Measurements from ENCODE around the gene FOXP1.
A peak's percentile ranks its signal among the peaks of the same experiment; 100 is the strongest.

Gene FOXP1

DNA sequence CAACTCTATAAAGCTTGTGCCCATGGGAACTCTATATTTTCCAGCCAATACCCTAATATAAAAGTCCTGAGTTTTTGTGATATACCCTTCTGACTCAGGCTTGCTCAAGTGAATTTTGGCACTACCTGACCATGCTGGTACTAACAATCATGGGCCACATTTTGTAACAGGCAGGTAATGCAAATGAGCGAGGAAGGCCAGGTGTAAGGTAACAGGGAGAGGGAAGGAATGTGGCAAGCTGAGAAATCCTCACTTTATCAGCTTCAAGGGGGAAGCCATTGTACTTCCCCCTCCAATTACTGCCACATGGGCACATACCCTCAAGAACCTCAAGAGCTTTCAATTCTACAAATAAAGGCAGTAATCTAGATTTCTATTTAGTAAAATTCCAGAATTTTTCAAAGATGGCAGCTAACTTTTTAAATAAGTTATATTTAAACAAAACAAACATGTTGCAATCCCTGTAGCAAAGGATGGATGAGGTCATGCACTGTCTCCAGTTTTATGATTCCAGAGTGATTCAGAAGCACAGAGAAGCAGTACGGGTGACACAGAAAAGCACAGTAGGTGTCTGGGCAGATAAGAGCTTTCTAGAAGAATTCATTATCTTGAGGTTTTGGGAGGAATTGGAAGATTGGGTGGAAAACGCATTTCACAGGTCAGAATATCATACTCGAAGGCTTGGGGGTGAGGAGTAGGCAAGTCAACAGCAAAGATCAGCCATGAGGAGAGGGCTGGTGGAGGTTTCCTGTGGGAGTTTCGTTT is 87.6 kb downstream of the FOXP1 start:
- Histone ChIP-seq H3K4me3 (ENCODE audit: low read depth, low read length) (peak overlapping the region; percentile 71), H3K27ac (ENCODE audit: low read depth, low read length) (peak overlapping the region; percentile 88), H3K36me3 (ENCODE audit: insufficient read depth, low read length) (peaks cover 9% of the 10 kb centered on the region; the same call in 1 of the 2 replicates), H3K4me1 (ENCODE audit: control insufficient read depth, insufficient read depth, low read length, unreplicated experiment) (peaks cover 33% of the 10 kb centered on the region), H2AFZ (ENCODE audit: low read length, unreplicated experiment) (peak overlapping the region; percentile 34), H3K27me3 (ENCODE audit: insufficient read depth, low read length) (no peaks in the 10 kb centered on the region), H3K79me2 (ENCODE audit: control insufficient read depth, insufficient read depth, low read length, unreplicated experiment) (no peaks in the 10 kb centered on the region)

DNA sequence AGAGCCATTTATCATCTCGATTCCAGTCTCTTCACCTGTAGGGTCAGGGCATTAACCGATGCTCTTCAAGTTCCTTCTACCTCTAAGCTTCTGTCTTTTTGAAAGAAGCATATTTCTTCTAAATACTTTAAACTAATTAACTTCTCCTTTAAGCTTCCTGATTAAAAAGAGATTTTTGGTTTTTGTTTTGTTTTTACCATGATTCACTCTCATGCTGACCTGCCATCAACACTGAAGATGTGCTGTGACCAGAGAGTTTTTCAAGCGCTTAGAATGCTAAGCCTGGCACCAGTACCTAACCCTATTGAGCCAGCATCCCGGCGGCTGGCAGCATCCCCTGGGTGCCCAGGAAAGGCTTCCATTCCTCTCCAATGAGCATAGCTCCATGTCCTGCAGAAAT is 89.3 kb downstream of the FOXP1 start:
- Histone ChIP-seq H3K4me3 (ENCODE audit: low read depth, low read length) (no peak overlapping the region), H3K36me3 (ENCODE audit: insufficient read depth, low read length) (peaks cover 9% of the 10 kb centered on the region; the same call in 1 of the 2 replicates), H3K27ac (ENCODE audit: low read depth, low read length) (no peak overlapping the region), H3K79me2 (ENCODE audit: control insufficient read depth, insufficient read depth, low read length, unreplicated experiment) (no peaks in the 10 kb centered on the region), H3K4me1 (ENCODE audit: control insufficient read depth, insufficient read depth, low read length, unreplicated experiment) (peaks cover 33% of the 10 kb centered on the region), H2AFZ (ENCODE audit: low read length, unreplicated experiment) (no peak overlapping the region), H3K27me3 (ENCODE audit: insufficient read depth, low read length) (no peaks in the 10 kb centered on the region)

DNA sequence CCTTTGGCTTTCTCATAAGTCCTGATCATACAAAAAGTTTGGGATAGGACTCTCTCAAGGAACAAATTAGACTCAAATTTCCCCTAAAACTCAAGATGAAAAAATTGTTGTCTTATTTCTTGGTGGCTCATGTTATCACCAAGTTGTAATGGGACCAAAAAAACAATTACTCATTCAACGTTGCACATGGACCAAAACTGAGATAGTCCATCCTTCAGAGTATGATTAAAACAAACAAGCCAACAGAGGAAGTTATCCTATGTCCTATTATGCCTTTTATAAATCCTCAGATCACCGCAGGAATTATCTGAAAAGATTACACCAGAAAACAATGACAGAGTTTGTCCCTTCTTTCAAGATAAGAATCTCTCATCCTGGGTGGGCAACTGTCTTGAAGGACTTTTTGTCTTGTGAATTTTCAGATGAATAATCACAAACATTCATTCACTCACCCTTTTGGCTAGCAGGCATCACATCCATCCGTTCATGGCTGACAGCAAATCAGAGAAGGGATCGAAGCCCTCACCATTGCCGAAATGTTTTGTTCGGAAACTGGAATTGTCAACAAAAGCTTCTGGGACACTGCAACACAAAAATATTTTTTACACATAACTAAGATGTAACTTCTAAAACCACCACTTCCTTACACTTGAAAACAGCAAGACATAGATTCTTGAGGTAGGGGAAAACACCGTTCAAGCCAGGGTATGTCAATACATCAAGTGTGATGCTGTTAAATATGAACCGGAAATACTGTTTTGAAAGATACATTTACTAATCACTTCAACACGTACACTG is 90.4 kb downstream of the FOXP1 start:
- Histone ChIP-seq H3K4me3 (ENCODE audit: low read depth, low read length) (no peak overlapping the region), H3K36me3 (ENCODE audit: insufficient read depth, low read length) (peaks cover 9% of the 10 kb centered on the region; the same call in 1 of the 2 replicates), H3K4me1 (ENCODE audit: control insufficient read depth, insufficient read depth, low read length, unreplicated experiment) (peaks cover 33% of the 10 kb centered on the region), H2AFZ (ENCODE audit: low read length, unreplicated experiment) (no peak overlapping the region), H3K79me2 (ENCODE audit: control insufficient read depth, insufficient read depth, low read length, unreplicated experiment) (no peaks in the 10 kb centered on the region), H3K27ac (ENCODE audit: low read depth, low read length) (peak overlapping the region; percentile 30; the same call in 1 of the 2 replicates), H3K27me3 (ENCODE audit: insufficient read depth, low read length) (no peaks in the 10 kb centered on the region)

DNA sequence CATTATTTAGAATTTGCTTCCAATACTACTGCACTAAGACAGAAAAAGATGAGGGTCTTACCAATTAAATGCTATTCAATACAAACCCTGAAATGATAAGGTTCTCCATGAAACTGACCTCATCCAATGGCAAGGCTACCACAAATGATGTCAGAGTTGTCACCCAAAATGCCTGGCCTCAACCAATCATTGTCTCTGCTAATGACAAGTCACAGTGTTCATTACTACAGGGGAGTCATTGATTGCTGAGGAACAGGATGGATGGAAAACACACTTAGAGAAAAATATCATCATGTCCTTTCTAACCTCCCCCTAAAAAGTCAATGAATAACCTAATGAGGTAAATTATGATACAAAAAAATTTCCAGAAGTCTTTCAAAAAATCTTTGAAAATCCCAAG is 91.0 kb downstream of the FOXP1 start:
- peaks cover 31% of the 10 kb centered on the region for H3K4me1 ChIP-seq (ENCODE audit: control insufficient read depth, insufficient read depth, low read length, unreplicated experiment)
- no peaks in the 10 kb centered on the region for H3K27me3 ChIP-seq (ENCODE audit: insufficient read depth, low read length)
- no peak overlapping the region for H2AFZ ChIP-seq (ENCODE audit: low read length, unreplicated experiment)
- H3K79me2 ChIP-seq (ENCODE audit: control insufficient read depth, insufficient read depth, low read length, unreplicated experiment), result no peaks in the 10 kb centered on the region
- peaks cover 9% of the 10 kb centered on the region; the same call in 1 of the 2 replicates for H3K36me3 ChIP-seq (ENCODE audit: insufficient read depth, low read length)
- no peak overlapping the region for H3K4me3 ChIP-seq (ENCODE audit: low read depth, low read length)
- peak overlapping the region; percentile 30; the same call in 1 of the 2 replicates for H3K27ac ChIP-seq (ENCODE audit: low read depth, low read length)

GRCh38 chr3:71491154-71491752 is 92.3 kb downstream of the FOXP1 start:
- Histone ChIP-seq H2AFZ (ENCODE audit: low read length, unreplicated experiment) (no peak overlapping the region), H3K4me3 (ENCODE audit: low read depth, low read length) (no peak overlapping the region), H3K79me2 (ENCODE audit: control insufficient read depth, insufficient read depth, low read length, unreplicated experiment) (no peaks in the 10 kb centered on the region), H3K36me3 (ENCODE audit: insufficient read depth, low read length) (peaks cover 9% of the 10 kb centered on the region; the same call in 1 of the 2 replicates), H3K4me1 (ENCODE audit: control insufficient read depth, insufficient read depth, low read length, unreplicated experiment) (peaks cover 18% of the 10 kb centered on the region), H3K27ac (ENCODE audit: low read depth, low read length) (no peak overlapping the region), H3K27me3 (ENCODE audit: insufficient read depth, low read length) (no peaks in the 10 kb centered on the region)

- peaks cover 14% of the 10 kb centered on the region for H3K4me1 ChIP-seq (ENCODE audit: control insufficient read depth, insufficient read depth, low read length, unreplicated experiment)
- H2AFZ ChIP-seq (ENCODE audit: low read length, unreplicated experiment), result no peak overlapping the region
- H3K4me3 ChIP-seq (ENCODE audit: low read depth, low read length), result no peak overlapping the region
- H3K27me3 ChIP-seq (ENCODE audit: insufficient read depth, low read length), result no peaks in the 10 kb centered on the region
- no peak overlapping the region for H3K27ac ChIP-seq (ENCODE audit: low read depth, low read length)
- H3K79me2 ChIP-seq (ENCODE audit: control insufficient read depth, insufficient read depth, low read length, unreplicated experiment), result no peaks in the 10 kb centered on the region
- peaks cover 9% of the 10 kb centered on the region; the same call in 1 of the 2 replicates for H3K36me3 ChIP-seq (ENCODE audit: insufficient read depth, low read length)
These were observed 92.8 kb downstream of the FOXP1 start for GRCh38 chr3:71490692-71491091.

DNA sequence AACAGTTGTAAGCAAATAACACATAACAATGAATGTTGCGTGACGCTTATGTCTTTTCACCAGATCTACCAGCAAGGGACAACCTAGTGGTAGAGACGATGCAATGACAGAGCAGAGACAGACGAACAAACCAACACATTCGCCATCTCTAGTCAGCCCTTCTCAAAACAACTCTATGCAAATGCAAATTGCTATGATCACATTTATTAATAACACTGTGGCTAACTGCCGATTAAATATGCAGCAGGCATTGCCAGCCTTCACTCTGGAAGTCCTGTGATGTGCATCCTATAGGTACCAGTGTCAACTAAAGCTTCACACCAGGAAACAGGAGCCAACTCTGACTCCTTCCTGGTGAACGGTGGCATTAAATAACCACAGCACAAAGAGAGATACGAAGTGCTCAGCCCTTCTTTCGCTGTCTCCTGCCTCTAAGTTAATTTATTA is 94.2 kb downstream of the FOXP1 start:
- no peaks in the 10 kb centered on the region for H3K27me3 ChIP-seq (ENCODE audit: insufficient read depth, low read length)
- H3K36me3 ChIP-seq (ENCODE audit: insufficient read depth, low read length), result peaks cover 9% of the 10 kb centered on the region; the same call in 1 of the 2 replicates
- H2AFZ ChIP-seq (ENCODE audit: low read length, unreplicated experiment), result no peak overlapping the region
- H3K4me1 ChIP-seq (ENCODE audit: control insufficient read depth, insufficient read depth, low read length, unreplicated experiment), result peaks cover 10% of the 10 kb centered on the region
- H3K79me2 ChIP-seq (ENCODE audit: control insufficient read depth, insufficient read depth, low read length, unreplicated experiment), result no peaks in the 10 kb centered on the region
- no peak overlapping the region for H3K27ac ChIP-seq (ENCODE audit: low read depth, low read length)
- no peak overlapping the region for H3K4me3 ChIP-seq (ENCODE audit: low read depth, low read length)

- H3K79me2 ChIP-seq (ENCODE audit: control insufficient read depth, insufficient read depth, low read length, unreplicated experiment), result no peaks in the 10 kb centered on the region
These were observed 94.6 kb downstream of the FOXP1 start for GRCh38 chr3:71488882-71489281.

DNA sequence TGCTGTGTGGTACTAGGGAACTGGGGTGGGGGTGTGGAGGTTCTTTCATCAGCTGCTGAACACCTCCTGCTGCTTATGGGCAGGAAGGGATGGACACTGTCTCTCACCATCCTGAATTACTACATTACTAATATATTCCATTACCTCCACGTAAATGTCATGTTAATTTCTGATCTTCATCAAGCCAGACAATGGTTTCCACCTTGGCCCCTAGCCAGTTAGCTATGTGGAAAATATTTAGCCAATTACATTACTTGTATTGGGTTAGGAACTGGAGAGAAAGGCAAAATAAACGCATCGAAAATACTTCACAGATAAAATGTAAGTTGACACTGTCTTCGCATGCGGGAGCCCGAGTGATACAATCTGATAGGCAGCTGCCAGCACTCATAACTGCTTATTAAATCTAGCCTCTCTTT is 95.1 kb downstream of the FOXP1 start:
- no peaks in the 10 kb centered on the region for H3K79me2 ChIP-seq (ENCODE audit: control insufficient read depth, insufficient read depth, low read length, unreplicated experiment)
- peaks cover 9% of the 10 kb centered on the region; the same call in 1 of the 2 replicates for H3K36me3 ChIP-seq (ENCODE audit: insufficient read depth, low read length)
- H3K4me3 ChIP-seq (ENCODE audit: low read depth, low read length), result no peak overlapping the region

More at GRCh38 chr3:71488882-71489281, 94.6 kb downstream of the FOXP1 start:
- H3K27me3 ChIP-seq (ENCODE audit: insufficient read depth, low read length), result no peaks in the 10 kb centered on the region
- peaks cover 9% of the 10 kb centered on the region; the same call in 1 of the 2 replicates for H3K36me3 ChIP-seq (ENCODE audit: insufficient read depth, low read length)
- no peak overlapping the region for H3K27ac ChIP-seq (ENCODE audit: low read depth, low read length)
- no peak overlapping the region for H3K4me3 ChIP-seq (ENCODE audit: low read depth, low read length)
- no peak overlapping the region for H2AFZ ChIP-seq (ENCODE audit: low read length, unreplicated experiment)
- peaks cover 10% of the 10 kb centered on the region for H3K4me1 ChIP-seq (ENCODE audit: control insufficient read depth, insufficient read depth, low read length, unreplicated experiment)

DNA sequence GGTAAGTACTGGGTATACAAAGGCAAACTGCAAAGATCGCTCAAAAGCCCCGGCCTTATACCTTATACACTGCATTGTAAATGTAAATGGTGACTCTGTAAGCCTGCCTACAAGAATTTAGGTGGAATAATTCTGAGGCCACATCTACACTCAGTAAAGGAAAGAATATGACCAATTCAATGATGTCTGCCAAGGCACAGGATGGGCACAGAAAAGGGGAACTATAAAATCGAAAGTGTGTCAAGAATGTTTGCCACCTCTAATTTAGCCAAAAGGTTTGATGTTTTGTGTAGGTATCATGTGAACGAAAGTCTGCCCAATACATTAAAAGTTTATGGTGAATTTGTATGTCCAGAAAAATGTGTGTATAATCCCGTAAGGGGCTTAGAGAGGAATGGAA is 96.1 kb downstream of the FOXP1 start:
- H3K27ac ChIP-seq (ENCODE audit: low read depth, low read length), result no peak overlapping the region
- H2AFZ ChIP-seq (ENCODE audit: low read length, unreplicated experiment), result no peak overlapping the region
- H3K36me3 ChIP-seq (ENCODE audit: insufficient read depth, low read length), result peaks cover 9% of the 10 kb centered on the region; the same call in 1 of the 2 replicates
- no peaks in the 10 kb centered on the region for H3K27me3 ChIP-seq (ENCODE audit: insufficient read depth, low read length)
- H3K4me3 ChIP-seq (ENCODE audit: low read depth, low read length), result no peak overlapping the region
- no peaks in the 10 kb centered on the region for H3K79me2 ChIP-seq (ENCODE audit: control insufficient read depth, insufficient read depth, low read length, unreplicated experiment)
- H3K4me1 ChIP-seq (ENCODE audit: control insufficient read depth, insufficient read depth, low read length, unreplicated experiment), result no peaks in the 10 kb centered on the region

More for the DNA sequence above, 95.1 kb downstream of the FOXP1 start:
- Histone ChIP-seq H3K27ac (ENCODE audit: low read depth, low read length) (no peak overlapping the region), H2AFZ (ENCODE audit: low read length, unreplicated experiment) (no peak overlapping the region), H3K27me3 (ENCODE audit: insufficient read depth, low read length) (no peaks in the 10 kb centered on the region), H3K4me1 (ENCODE audit: control insufficient read depth, insufficient read depth, low read length, unreplicated experiment) (peaks cover 9% of the 10 kb centered on the region)
